Prostate gland (tissue), 2 donors: Measurements from ENCODE around the gene CAPNS1. TPM values are rescaled to one million over a fixed set of nuclear protein-coding genes. Genes with fewer than 3 reads are reported as not detected.

ENCODE experiments used
- DNase-seq: peaks from one replicate; pipeline ENCODE4 v3.0.0-alpha.2; 2019; ENCODE audit warnings: low spot score
- H3K27ac ChIP-seq, 2 donors: fragments of 200-600 bp; sonication (generic); 2 replicates each; pipeline ENCODE4 v1.5.1; 2017 to 2019
- H3K27me3 ChIP-seq: fragments of 200-600 bp; sonication (generic); replicated peaks from 2 replicates; pipeline ENCODE4 v1.5.1; 2019; ENCODE audit not compliant: insufficient read depth
- H3K36me3 ChIP-seq, 2 donors: fragments of 200-600 bp; sonication (generic); 1 replicate in 1 of 2; 2 replicates in 1 of 2; pipeline versions ENCODE4 v1.5.1 to v1.8.1; 2017 to 2019
- H3K4me1 ChIP-seq: fragments of 200-600 bp; sonication (generic); replicated peaks from 2 replicates; pipeline ENCODE4 v1.5.1; 2019
- H3K4me3 ChIP-seq, 2 donors: fragments of 200-600 bp; sonication (generic); 2 replicates each; pipeline ENCODE4 v1.5.1; 2017 to 2019
- H3K9me3 ChIP-seq: fragments of 200-600 bp; sonication (generic); 2 replicates; pipeline ENCODE4 v1.5.1; 2017
- POLR2A ChIP-seq: fragments of 450-650 bp; IDR thresholded peaks from one replicate; pipeline ENCODE4 v1.6.1; 2016; ENCODE audit warnings: antibody characterized with exemption, mild to moderate bottlenecking
- POLR2AphosphoS5 ChIP-seq: sonication (generic); formaldehyde crosslinking; IDR thresholded peaks from one replicate; pipeline ENCODE4 v1.6.1; 2017; ENCODE audit warnings: antibody characterized with exemption
- WGBS: methylation state at CpG from one replicate; pipeline ENCODE4 v1.1.5; 2018; 5-methylcytosine and 5-hydroxymethylcytosine counted together
- intact Hi-C: fragments of 100-400 bp; cut with DNase I; formaldehyde crosslinking; loops from one replicate; pipeline ENCODE4 v1.14.2; 2022
- total RNA-seq, 2 donors: library from RNA; depleted of rRNA; stranded (reverse); fragments of >200 nt; gene quantifications; one replicate each; pipeline ENCODE4 v1.1.0, GENCODE V29; 2016
- TF ChIP-seq, protein P1 (sequence below), 4 experiments: fragments of 200-600 bp in 2 of 4; fragments of 450-650 bp in 2 of 4; sonication (generic) in 2 of 4; IDR thresholded peaks; 1 replicate in 3 of 4; 2 replicates in 1 of 4; pipeline ENCODE4 v1.5.1; 2016 to 2019; ENCODE audit warnings: antibody characterized with exemption in 4 of 4, mild to moderate bottlenecking in 2 of 4, moderate library complexity in 2 of 4

Gene CAPNS1
- total RNA-seq, 2 donors from 2014 or later = 168 to 196 TPM

DNA sequence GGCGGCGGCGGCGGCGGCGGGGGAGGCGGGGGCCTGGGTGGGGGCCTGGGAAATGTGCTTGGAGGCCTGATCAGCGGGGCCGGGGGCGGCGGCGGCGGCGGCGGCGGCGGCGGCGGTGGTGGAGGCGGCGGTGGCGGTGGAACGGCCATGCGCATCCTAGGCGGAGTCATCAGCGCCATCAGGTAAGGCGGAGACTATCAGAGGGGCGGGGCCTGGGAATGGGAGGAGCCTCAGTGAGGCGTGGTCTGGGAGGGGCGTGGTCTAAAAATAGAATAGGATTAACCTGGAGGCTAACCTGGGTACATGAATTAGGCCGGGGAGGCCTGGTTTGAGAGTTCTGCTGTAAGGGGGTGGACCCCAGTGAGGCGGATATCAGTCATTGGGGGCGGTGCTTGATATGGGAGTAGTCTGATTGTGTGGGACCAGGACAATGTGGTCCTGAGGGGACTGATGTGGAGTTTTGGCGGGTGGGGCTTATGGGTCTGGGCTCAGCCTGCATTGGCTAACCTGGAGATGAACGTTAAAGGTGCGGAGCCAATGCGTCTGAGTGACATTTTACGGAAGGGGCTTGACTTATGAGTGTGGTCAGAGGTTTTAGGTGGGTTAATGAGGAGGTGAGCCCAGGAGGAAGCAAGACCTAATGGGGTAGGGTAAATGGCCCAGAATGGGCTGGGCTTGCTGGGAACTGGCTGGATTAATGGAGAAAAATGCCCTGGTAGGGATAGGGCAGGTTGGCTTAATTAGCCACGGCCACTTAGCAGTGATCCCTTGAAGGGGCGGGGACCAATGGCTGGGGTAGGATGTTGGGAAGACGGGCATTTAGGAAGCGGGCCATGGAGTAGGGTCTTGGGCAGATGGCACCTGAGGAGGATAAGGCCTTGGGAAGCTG, 1.4 kb downstream of the CAPNS1 start:
- Histone ChIP-seq H3K27ac (peak overlapping the region; percentile 92 to 96), H3K36me3 (peaks cover 11 to 15% of the 10 kb centered on the region in 2 donors), H3K9me3 (no peaks in the 10 kb centered on the region), H3K4me3 (peak overlapping the region; percentile 59 to 87), H3K27me3 (no peaks in the 10 kb centered on the region), H3K4me1 (peaks cover 11% of the 10 kb centered on the region)
- 26% methylated on average over 33 of the region's 42 CpGs for WGBS
- intact Hi-C loops = no loop called here
- TF ChIP-seq POLR2A (peak; percentile 77), POLR2AphosphoS5 (peak; percentile 78)
- TF ChIP-seq, protein P1, sequence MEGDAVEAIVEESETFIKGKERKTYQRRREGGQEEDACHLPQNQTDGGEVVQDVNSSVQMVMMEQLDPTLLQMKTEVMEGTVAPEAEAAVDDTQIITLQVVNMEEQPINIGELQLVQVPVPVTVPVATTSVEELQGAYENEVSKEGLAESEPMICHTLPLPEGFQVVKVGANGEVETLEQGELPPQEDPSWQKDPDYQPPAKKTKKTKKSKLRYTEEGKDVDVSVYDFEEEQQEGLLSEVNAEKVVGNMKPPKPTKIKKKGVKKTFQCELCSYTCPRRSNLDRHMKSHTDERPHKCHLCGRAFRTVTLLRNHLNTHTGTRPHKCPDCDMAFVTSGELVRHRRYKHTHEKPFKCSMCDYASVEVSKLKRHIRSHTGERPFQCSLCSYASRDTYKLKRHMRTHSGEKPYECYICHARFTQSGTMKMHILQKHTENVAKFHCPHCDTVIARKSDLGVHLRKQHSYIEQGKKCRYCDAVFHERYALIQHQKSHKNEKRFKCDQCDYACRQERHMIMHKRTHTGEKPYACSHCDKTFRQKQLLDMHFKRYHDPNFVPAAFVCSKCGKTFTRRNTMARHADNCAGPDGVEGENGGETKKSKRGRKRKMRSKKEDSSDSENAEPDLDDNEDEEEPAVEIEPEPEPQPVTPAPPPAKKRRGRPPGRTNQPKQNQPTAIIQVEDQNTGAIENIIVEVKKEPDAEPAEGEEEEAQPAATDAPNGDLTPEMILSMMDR (IDR thresholded peaks at IDR 0.05) = no peak
- DNase-seq = peak; percentile 84

DNA sequence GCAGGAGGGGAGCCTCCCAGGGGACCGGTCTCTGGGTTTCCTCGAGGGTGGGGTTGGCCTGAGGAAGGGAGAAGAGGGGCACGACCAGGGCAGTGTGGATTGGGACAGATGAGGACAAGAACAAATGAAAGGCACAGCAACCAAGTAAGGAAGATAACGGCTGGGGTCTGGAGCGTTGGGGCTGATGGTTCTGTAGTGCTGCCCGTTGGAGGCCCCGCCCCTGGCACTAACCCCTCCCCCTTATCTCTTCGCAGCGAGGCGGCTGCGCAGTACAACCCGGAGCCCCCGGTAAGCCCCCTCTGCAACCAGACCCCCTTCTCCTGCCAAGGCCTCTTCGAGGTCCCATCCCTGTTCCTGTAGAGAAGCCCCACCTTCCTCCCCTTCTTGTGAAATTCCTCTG, 2.2 kb downstream of the CAPNS1 start:
- no peaks in the 10 kb centered on the region for H3K27me3 ChIP-seq
- DNase-seq = no peak
- H3K27ac ChIP-seq = no peak overlapping the region
- no peak overlapping the region for H3K4me3 ChIP-seq
- H3K4me1 ChIP-seq = peaks cover 6% of the 10 kb centered on the region
- H3K36me3 ChIP-seq = peaks cover 11 to 20% of the 10 kb centered on the region in 2 donors
- intact Hi-C loops = no loop called here
- H3K9me3 ChIP-seq = no peaks in the 10 kb centered on the region
- TF ChIP-seq, protein P1 (IDR thresholded peaks at IDR 0.05) = no peak
- TF ChIP-seq POLR2A = no peak
- no peak for TF ChIP-seq POLR2AphosphoS5
- 91% methylated on average over 14 of the region's 14 CpGs for WGBS

DNA sequence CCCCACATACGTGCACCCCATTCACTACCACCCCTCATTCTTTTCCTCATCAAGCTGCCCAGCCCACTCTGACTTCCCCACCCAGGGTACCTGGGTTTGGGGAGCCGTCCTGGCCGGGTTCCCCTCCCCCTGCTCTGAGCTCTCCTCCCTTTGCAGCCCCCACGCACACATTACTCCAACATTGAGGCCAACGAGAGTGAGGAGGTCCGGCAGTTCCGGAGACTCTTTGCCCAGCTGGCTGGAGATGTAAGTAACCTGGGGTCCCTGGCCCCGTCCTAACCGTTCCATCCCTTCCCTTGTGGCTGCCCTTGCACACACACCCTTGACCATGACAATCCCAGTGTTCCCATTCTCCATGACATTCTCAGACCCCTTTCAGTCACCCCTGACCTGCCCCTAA, 2.6 kb downstream of the CAPNS1 start:
- peaks cover 6% of the 10 kb centered on the region for H3K4me1 ChIP-seq
- 86% methylated on average over 9 of the region's 9 CpGs for WGBS
- intact Hi-C loops = no loop called here
- H3K4me3 ChIP-seq = no peak overlapping the region
- no peaks in the 10 kb centered on the region for H3K27me3 ChIP-seq
- no peak for TF ChIP-seq POLR2AphosphoS5
- TF ChIP-seq POLR2A = no peak
- TF ChIP-seq, protein P1 (IDR thresholded peaks at IDR 0.05) = no peak
- no peak for DNase-seq
- H3K27ac ChIP-seq = no peak overlapping the region
- no peaks in the 10 kb centered on the region for H3K9me3 ChIP-seq
- peaks cover 11 to 20% of the 10 kb centered on the region in 2 donors for H3K36me3 ChIP-seq

DNA sequence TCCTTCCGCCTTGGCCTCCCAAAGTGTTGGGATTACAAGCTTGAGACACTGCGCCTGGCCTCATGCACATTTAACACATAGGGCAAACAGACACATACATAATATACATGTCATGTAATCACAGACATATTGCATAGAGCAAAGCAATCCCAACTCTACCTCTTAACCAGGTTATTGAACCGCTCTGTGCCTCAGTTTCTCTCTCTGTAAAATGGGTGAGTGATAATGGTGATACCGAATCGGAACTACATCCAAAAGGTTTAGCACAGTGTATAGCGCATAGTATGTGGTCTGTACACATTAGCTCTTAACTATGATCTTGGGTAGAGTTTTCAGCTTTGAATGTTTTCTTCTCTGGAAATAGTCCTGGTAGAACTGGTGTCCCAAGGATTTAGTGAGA, 4.8 kb downstream of the CAPNS1 start:
- 97% methylated on average over 6 of the region's 6 CpGs for WGBS
- no peak overlapping the region for H3K4me3 ChIP-seq
- H3K4me1 ChIP-seq = peaks cover 6% of the 10 kb centered on the region
- H3K9me3 ChIP-seq = no peaks in the 10 kb centered on the region
- H3K27me3 ChIP-seq = no peaks in the 10 kb centered on the region
- H3K27ac ChIP-seq = no peak overlapping the region
- TF ChIP-seq POLR2AphosphoS5 = no peak
- TF ChIP-seq, protein P1 (IDR thresholded peaks at IDR 0.05) = no peak
- TF ChIP-seq POLR2A = no peak
- H3K36me3 ChIP-seq = peaks cover 11 to 23% of the 10 kb centered on the region in 2 donors
- no peak for DNase-seq
- intact Hi-C loops = no loop called here
